Gastrocnemius medialis (tissue), 4 donors: ENCODE data around the gene PRKCZ. TPM values are rescaled to one million over a fixed set of nuclear protein-coding genes. Genes with fewer than 3 reads are reported as not detected.

Source experiments
- ATAC-seq, 2 donors: fragments of 150-250 bp; one replicate each; pipeline ENCODE4 v1.9.1; 2016
- DNase-seq, 2 donors: peaks; one replicate each; pipeline ENCODE4 v3.0.0-alpha.2; 2019
- H3K27ac ChIP-seq, 4 donors: fragments of 200-600 bp; sonication (generic); 1 replicate in 1 of 4; 2 replicates in 3 of 4; pipeline ENCODE4 v1.5.1; 2016 to 2018; ENCODE audit warnings: mild to moderate bottlenecking in 2 of 4, moderate library complexity in 1 of 4
- H3K27me3 ChIP-seq, 3 donors: fragments of 200-600 bp; sonication (generic) in 2 of 3; 1 replicate in 1 of 3; 2 replicates in 2 of 3; pipeline versions ENCODE4 v1.5.1 to v1.6.0; 2016 to 2019; ENCODE audit warnings: mild to moderate bottlenecking in 1 of 3, moderate library complexity in 1 of 3
- H3K36me3 ChIP-seq, 2 donors: fragments of 200-600 bp; sonication (generic) in 1 of 2; one replicate each; pipeline ENCODE4 v1.5.1; 2017 to 2018
- H3K4me1 ChIP-seq, 2 donors: fragments of 200-600 bp; sonication (generic) in 1 of 2; one replicate each; pipeline ENCODE4 v1.5.1; 2016 to 2017; ENCODE audit warnings: mild to moderate bottlenecking in 2 of 2
- H3K4me3 ChIP-seq, 4 donors: fragments of 200-600 bp; sonication (generic) in 3 of 4; 1 replicate in 1 of 4; 2 replicates in 3 of 4; pipeline ENCODE4 v1.5.1; 2016 to 2019; ENCODE audit warnings: mild to moderate bottlenecking in 2 of 4
- H3K9me3 ChIP-seq, 3 donors: fragments of 200-600 bp; sonication (generic) in 2 of 3; 1 replicate in 1 of 3; 2 replicates in 2 of 3; pipeline ENCODE4 v1.5.1; 2016 to 2019
- POLR2A ChIP-seq, 2 donors: fragments of 450-650 bp; IDR thresholded peaks; one replicate each; pipeline ENCODE4 v1.6.1; 2017; ENCODE audit warnings: antibody characterized with exemption in 2 of 2, mild to moderate bottlenecking in 2 of 2, moderate library complexity in 2 of 2
- in situ Hi-C, 4 donors: fragments of 200-750 bp; cut with MboI; loops; one replicate each; pipeline versions ENCODE4 v1.15.0 to v1.8.0; 2017; ENCODE audit warnings: low sequenced_read_pairs in 4 of 4
- intact Hi-C: fragments of 100-400 bp; cut with DNase I; formaldehyde crosslinking; loops from one replicate; pipeline ENCODE4 v1.15.1; 2023; ENCODE audit warnings: low total_unique reads
- total RNA-seq, 4 donors: library from RNA; depleted of rRNA; stranded (reverse); fragments of >200 nt; gene quantifications; one replicate each; pipeline versions ENCODE4 v1.1.0 to v1.2.3, GENCODE V29; 2016
- TF ChIP-seq, protein P1 (sequence below), 5 experiments: fragments of 450-650 bp in 3 of 5; fragments of 200-600 bp in 2 of 5; sonication (generic) in 2 of 5; IDR thresholded peaks in 4 of 5; conservative IDR thresholded peaks in 1 of 5; 1 replicate in 4 of 5; 2 replicates in 1 of 5; pipeline ENCODE4 v1.5.1; 2016 to 2019; ENCODE audit warnings: antibody characterized with exemption in 5 of 5, mild to moderate bottlenecking in 3 of 5, moderate library complexity in 3 of 5

Gene PRKCZ
- total RNA-seq, 4 donors from 2014 or later, result 0.16 to 0.87 TPM; not detected in 2

GRCh38 chr1:2215329-2215728 lies 165.1 kb downstream of the PRKCZ start:
- intact Hi-C loops, result no loop called here
- peak overlapping the region in 3 of 4 donors; percentile 84 to 91 (median 87) for H3K27ac ChIP-seq
- TF ChIP-seq POLR2A (IDR thresholded peaks at IDR 0.05), result no peak
- TF ChIP-seq, protein P1, sequence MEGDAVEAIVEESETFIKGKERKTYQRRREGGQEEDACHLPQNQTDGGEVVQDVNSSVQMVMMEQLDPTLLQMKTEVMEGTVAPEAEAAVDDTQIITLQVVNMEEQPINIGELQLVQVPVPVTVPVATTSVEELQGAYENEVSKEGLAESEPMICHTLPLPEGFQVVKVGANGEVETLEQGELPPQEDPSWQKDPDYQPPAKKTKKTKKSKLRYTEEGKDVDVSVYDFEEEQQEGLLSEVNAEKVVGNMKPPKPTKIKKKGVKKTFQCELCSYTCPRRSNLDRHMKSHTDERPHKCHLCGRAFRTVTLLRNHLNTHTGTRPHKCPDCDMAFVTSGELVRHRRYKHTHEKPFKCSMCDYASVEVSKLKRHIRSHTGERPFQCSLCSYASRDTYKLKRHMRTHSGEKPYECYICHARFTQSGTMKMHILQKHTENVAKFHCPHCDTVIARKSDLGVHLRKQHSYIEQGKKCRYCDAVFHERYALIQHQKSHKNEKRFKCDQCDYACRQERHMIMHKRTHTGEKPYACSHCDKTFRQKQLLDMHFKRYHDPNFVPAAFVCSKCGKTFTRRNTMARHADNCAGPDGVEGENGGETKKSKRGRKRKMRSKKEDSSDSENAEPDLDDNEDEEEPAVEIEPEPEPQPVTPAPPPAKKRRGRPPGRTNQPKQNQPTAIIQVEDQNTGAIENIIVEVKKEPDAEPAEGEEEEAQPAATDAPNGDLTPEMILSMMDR (IDR thresholded peaks at IDR 0.05 in 4 of 5, conservative IDR thresholded peaks at IDR 0.05 in 1 of 5), result no peak

GRCh38 chr1:2215909-2216766 lies 165.9 kb downstream of the PRKCZ start:
- DNase-seq (no peak), ATAC-seq (no peak)
- H3K27ac ChIP-seq, result no peak overlapping the region
- intact Hi-C loops (no loop called here), in situ Hi-C loops (loop anchor here in 2 of 4 donors (25.0 kb wide), 2 partner anchors 96 to 321 kb away; partner anchors contain the start of genes HES5 (in 1 of the 2) and PANK4 (in 1 of the 2))
- H3K4me3 ChIP-seq, result no peak overlapping the region
- H3K27me3 ChIP-seq, result no peaks in the 10 kb centered on the region
- peaks cover 19 to 35% of the 10 kb centered on the region in 2 donors for H3K4me1 ChIP-seq
- H3K36me3 ChIP-seq, result no peaks in the 10 kb centered on the region
- H3K9me3 ChIP-seq, result no peaks in the 10 kb centered on the region
- TF ChIP-seq, protein P1 (IDR thresholded peaks at IDR 0.05 in 4 of 5, conservative IDR thresholded peaks at IDR 0.05 in 1 of 5), result no peak
- TF ChIP-seq POLR2A (IDR thresholded peaks at IDR 0.05), result no peak

More at GRCh38 chr1:2215329-2215728, 165.1 kb downstream of the PRKCZ start:
- Histone ChIP-seq H3K4me3 (no peak overlapping the region), H3K4me1 (peaks cover 19 to 35% of the 10 kb centered on the region in 2 donors), H3K9me3 (no peaks in the 10 kb centered on the region), H3K27me3 (no peaks in the 10 kb centered on the region), H3K36me3 (no peaks in the 10 kb centered on the region)
- ATAC-seq, result no peak
- in situ Hi-C loops, result loop anchor here in 2 of 4 donors (25.0 kb wide), 2 partner anchors 97 to 322 kb away; partner anchors contain the start of genes HES5 (in 1 of the 2) and PANK4 (in 1 of the 2)
- DNase-seq, result no peak

DNA sequence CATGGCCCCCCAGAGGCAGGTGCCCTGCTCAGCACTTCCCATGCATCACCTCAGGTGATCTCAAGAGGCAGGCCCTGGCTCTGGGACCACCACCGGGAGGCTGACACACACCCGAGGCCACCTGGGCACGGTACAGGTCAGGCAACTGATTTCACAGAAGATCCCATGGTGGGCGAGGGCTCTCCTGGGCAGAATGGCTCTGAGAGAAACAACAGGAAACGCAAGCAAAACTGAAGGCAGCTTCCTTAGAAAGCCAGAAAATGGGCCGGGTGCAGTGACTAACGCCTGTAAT lies 166.5 kb downstream of the PRKCZ start:
- in situ Hi-C loops (loop anchor here in 2 of 4 donors (25.0 kb wide), 2 partner anchors 96 to 321 kb away; partner anchors contain the start of genes HES5 (in 1 of the 2) and PANK4 (in 1 of the 2)), intact Hi-C loops (no loop called here)
- no peaks in the 10 kb centered on the region for H3K27me3 ChIP-seq
- peaks cover 19 to 34% of the 10 kb centered on the region in 2 donors for H3K4me1 ChIP-seq
- TF ChIP-seq, protein P1 (IDR thresholded peaks at IDR 0.05 in 4 of 5, conservative IDR thresholded peaks at IDR 0.05 in 1 of 5), result no peak
- TF ChIP-seq POLR2A (IDR thresholded peaks at IDR 0.05), result no peak
- ATAC-seq (no peak), DNase-seq (no peak)
- no peak overlapping the region for H3K4me3 ChIP-seq
- no peaks in the 10 kb centered on the region for H3K9me3 ChIP-seq
- no peak overlapping the region for H3K27ac ChIP-seq
- no peaks in the 10 kb centered on the region for H3K36me3 ChIP-seq

DNA sequence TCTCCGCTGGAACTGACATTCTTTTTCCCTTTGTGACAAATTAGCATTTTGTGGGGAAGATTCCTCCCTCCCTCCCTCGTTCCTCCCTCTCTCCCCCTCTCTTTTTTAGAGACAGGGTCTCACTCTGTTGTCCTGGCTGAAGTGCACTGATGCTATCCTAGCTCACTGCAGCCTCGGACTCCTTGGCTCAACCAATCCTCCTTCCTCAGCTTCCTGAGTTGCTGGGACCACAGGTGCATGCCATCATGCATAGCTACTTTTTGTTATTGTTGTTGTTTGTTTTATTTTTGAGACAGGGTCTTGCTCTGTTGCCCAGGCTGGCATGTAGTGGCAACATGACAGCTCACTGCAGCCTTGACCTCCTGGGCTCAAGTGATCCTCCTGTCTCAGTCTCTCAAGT lies 171.1 kb downstream of the PRKCZ start:
- Histone ChIP-seq H3K27ac (no peak overlapping the region), H3K4me3 (no peak overlapping the region), H3K9me3 (no peaks in the 10 kb centered on the region), H3K36me3 (no peaks in the 10 kb centered on the region), H3K4me1 (no peaks in the 10 kb centered on the region), H3K27me3 (no peaks in the 10 kb centered on the region)
- ATAC-seq (no peak), DNase-seq (no peak)
- intact Hi-C loops (no loop called here), in situ Hi-C loops (loop anchor here in 2 of 4 donors (25.0 kb wide), 2 partner anchors 91 to 316 kb away; partner anchors contain the start of genes HES5 (in 1 of the 2) and PANK4 (in 1 of the 2))
- TF ChIP-seq, protein P1 (IDR thresholded peaks at IDR 0.05 in 4 of 5, conservative IDR thresholded peaks at IDR 0.05 in 1 of 5), result no peak
- no peak for TF ChIP-seq POLR2A (IDR thresholded peaks at IDR 0.05)
